ENCODE measurements around the gene AP4B1.

Gene AP4B1

DNA sequence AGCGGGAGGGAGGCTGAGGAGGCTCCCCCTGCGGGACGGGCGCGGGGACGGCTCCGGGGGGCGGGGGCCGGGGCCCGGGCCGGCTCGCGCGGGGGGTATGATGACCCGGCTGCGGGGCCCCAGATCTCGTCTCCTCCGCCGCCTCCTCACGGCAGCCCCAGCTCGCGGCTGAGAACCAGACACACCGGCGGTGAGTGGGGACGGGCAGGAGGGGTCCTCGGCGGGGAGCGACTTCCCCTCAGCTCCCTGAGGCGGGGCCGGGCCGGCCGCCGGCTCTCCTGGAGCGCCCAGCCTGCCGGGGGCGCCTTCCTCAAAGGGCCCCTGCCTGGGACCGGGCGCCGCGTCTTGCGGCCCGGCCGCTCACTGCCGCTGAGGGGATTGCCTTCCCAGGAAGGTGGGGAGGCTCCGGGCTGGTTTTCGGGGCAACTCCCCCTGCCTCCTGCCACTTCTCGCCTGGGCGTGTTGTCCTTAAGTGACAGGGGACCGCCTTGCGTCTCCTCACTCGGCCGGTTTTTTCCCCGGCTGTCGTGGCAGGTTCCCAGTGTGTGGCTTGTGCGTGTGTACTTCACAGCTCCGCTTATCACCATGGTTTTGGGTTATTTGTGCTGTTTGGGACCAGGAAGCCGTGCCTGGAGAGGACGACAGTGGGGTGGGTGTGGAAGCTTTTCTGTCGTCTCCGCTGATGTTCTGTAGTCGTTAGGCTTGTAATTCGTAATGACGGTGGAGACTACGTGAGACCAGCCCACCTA is 25.3 kb upstream of the AP4B1 start:
- FAIRE-seq, result no peak

DNA sequence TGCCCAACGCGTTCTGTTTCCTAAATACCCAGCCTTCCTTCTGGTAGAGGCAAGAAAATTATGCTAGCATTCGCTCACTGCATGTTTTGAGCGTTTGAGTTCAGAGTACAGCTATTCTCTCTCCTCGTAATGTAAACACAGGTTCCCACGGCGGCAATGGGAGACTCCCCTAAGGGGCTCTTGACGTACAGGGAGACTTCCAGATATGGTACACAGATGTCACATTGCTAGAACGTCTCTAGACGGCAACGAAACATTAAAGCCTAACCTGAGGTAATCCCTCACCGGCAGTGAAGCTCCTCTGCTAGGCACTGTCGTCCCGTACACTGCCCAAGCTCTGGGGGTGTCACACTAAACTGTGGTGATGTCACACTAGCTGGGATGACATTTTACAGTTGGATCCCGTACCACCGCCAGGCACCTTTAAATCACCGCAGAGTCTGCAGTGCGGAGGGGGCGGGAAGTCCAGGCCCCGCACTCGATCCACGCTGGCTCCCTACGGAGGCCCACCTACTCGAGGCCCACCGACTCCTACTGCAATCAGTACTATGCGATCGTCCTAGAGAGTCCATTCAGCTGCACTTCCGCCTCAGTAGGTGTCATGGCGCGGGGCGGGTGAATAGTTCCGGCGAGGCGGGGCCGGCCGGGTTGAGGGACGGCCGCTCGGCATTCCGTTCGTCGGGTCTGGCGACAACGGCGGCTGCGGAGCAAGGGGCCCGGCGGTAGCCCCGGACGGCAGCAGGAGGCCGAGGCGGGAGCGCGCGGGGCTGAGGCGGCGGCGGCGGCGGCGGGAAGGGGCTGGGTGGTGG is 24.5 kb upstream of the AP4B1 start, which contains the start of gene HIPK1:
TSS of gene HIPK1 (plus strand) at position 384 of the 809 bp plus-strand sequence.
- FAIRE-seq, result no peak

DNA sequence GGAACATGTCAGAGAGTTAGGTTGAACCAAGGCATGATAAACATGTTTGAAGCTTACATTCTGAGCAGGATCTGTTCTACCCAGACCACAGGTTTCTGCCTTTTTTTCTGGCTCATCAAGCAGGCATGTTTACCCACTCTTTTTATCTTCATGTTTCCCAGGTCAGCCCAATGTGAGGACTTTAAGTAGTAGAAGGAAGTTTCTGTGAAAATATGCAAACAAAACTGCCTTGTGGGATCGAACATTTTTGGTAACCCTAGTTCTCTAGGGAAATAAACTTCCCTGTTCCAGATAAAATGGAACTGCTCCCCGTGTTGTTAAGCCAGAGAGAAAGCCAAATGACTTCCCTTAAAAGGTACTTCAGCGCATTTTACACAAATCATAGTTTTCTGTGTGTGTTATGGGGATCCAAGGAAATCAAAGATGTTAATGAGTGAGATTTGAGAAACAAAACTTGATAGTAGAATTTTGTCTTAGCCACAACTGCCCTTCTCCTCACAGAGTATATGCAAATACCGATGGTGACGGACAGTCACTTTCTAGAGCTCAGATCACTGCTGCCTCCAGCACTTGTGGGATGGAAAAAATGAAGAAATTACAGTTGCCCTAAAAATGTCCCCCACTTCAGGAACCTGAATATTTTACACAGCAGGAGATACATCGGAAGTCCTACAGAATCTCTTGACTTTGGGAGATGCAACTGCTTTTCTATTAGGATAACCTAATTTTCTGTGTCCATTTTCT is 23.8 kb upstream of the AP4B1 start:
- no peak for FAIRE-seq

DNA sequence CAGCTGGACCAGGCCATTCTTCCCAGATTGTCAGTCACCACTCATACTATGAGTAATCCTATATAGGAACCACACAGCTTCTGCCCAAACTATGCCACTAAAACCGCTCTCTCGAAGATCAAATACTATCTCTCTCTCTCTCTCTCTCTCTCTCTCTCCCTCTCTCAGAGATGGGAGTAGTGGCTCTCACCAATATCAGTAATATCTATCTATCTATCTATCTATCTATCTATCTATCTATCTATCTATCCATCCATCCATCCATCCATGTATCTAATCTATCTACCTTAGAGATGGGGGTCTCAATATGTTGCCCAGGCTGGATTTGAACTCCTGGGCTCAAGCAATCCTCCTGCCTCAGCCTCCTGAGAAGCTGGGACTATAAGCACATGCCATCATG is 19.9 kb upstream of the AP4B1 start:
- FAIRE-seq, result no peak

DNA sequence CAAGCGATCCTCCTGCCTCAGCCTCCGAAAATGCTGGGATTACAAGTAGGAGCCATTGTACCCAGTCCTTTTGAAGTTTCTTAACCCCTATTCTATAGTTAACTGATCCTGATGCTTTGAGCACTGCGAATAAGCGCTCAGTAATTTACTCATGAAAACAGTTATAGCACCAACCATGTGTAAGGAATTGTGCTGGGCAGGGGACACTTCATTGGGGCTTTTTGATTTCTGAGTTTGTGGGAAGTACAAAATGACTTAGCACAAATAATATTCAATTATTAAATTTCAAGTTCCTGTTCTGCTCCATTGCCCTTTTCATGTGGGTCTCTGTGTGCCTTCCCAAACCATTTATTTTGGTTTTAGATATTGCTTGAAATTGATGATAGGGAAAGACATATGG is 18.4 kb upstream of the AP4B1 start:
- FAIRE-seq, result no peak

DNA sequence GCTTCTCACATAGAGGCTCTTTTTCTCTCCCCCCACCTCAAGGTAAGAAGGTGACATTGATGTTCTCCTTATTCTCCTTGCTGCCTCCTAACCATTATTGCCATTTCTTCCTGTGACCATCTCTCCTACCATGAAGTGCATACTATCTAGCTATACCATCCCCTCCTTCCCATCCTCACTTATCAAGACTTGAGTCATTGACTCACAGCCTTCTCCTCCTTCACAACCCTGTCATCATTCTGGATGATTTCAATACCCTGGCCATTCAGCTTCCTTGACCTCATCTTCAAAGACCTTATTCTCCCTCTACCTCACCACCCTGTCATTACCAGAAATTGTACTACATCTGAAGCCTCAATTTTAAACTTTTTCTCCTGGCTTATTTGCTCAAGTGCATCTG is 13.6 kb upstream of the AP4B1 start:
- FAIRE-seq, result no peak

DNA sequence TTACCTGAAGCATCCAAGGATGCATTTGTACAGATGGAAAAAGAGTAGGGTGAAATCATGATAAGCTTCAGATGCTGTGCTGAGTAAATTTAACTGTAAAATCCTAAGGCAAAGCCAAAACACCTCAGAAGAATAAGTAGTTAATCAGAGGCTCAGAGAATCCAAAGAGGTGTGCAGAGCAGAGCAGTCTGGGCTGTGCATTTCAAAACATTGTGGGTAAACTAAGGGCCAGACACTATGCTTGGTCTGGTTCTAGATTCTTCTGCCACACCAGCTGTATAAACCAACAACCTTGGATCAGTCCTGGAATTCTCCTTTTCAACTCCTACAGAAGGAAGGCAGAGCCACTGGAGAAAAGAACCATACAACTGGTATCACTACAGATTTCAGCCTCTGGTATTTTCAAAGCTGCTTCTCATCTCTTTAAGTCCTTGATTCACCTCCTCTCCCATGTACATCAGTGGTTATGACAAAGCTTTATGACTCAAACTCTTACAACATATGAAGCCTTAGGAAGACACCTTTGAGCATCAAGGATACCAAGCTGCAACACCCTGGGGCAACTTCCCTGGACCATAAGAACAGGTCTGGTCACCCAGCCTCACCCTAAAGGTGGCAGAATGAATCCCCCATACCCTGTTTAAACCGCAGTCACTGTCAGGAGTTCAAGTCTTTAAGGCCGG is 12.9 kb upstream of the AP4B1 start:
- FAIRE-seq, result no peak

DNA sequence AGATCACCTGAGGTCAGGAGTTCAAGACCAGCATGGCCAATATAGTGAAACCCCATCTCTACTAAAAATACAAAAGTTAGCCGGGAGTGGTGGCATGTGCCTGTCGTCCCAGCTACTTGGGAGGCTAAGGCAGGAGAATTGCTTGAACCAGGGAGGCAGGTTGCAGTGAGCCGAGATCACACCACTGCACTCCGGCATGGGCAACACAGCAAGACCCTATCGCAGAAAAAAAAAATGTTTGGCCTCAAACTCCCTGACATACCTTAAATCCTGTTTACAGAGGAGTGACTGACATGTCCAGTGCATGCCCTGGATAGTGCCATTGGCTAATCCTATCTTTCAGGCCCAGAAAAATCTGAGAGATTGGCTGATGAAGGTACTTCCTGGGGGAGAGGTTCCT is 12.4 kb upstream of the AP4B1 start:
- FAIRE-seq, result no peak

DNA sequence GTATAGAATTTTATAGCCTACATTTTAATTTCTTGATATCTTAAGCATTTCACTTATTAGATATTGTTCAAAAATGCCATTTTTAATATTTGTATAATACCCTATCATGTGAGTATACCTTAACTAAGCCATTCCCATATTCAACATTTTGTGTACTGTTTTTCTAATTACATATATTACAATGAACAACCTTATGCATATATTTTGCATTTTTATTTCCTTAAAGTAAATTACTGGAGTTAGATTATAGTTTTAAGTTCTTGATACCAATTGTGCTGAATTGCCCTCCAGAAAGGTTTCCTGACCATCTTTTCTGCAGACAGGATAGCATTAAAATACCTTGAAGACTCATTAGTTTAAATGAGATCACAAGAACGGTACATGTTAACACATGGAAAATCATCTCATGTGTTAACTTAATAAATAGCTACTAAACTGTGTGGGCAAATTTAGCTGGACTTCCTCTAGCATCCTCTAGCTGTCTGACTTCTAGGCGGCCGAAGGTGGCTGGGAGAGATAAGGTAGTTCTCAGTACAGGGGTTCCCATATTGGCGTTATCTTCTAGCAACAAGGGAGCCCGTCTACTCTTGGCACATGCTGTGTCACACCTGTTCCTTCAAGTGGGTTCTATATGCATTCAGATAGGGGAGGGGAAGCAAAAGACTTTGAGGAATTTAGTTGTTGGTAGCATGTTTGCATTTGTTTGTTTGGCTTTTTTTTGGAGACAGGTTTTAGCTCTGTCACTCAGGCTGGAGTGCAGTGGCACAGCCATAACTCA is 9.5 kb upstream of the AP4B1 start:
- no peak for FAIRE-seq

DNA sequence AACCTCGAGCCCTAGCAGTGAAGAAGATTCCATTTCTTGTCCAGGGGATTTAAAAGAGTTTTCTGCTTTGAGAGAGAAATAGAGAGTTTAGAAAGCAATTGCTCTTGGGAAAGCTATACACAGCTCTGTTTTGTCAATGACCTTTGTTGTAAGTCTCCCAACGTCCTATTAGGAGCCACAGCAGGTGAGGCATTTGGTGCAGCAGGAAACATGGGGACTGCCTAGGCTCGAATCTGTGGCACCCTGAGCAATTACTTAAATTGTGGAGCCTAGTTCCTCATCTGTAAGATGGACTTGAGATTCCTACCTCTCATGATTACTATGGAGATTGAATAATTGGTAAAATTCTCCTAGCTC is 8.7 kb upstream of the AP4B1 start:
- FAIRE-seq, result no peak

DNA sequence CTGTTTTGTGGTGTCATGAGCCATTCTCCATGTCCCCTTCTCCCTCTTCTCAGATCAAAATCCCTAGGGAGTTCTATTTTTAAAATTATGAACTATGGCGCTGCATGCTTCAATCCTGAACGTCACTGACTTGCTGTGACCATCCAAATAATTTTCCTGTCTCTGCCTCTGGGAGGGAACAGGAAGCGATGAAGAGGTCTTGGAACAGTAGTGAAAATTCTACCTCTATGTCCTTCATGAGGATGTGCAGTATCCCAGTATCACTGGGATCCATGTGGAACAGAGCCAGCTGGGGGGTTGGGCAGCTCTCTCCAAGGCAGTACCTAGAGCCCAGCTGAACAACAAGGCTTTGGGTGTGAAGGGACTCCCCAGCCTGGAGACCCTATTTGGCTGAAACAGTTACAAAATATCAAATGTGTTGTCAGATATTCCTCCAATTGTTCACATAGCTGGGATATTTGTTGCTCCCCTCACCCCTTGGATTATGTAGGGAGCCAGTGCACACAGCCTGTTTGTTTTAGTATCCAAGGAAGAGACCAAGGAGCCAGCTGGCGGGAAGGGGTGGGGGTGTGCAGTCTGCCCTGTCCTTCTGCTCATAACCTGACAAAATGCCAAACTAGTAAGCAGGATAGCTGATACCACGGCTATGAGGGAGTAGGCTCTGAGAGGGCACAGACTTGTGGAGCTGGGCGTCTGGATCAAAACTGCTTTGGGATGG is 8.2 kb upstream of the AP4B1 start:
- FAIRE-seq, result no peak

DNA sequence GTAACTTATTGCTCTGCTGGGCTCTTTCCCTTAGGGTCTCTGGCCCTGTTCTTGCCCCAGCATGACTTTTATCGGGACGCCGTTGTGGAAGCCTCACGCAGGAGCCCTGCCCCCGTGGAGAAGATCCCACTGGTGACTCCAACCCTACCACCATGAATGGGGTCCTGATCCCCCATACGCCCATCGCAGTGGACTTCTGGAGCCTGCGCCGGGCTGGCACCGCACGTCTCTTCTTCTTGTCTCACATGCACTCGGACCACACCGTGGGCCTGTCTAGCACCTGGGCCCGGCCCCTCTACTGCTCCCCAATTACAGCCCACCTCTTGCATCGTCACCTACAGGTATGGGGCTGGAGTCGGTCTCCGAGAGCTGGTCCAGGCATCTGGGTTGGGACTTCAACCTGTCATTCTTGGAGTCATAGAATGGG is 849 bp upstream of the AP4B1 start:
- FAIRE-seq, result no peak

DNA sequence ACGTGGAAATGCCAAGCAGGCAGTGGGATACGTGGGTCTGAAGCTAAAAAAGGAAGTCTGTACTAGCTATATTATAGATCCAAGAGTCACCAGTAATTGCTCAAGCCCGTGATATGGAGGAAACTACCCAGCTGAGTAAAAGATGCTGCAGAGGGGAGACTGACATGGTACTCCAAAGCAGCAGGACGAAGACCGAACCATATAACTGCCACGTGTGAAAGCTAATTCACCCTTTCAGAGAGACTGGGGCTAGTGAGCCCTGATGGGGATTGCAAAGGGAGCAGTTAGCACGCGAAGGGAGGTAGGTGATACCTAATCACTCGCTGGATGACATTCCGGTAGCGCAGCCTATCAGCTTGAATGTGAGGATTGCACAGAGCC is 316 bp downstream of the AP4B1 start:
- FAIRE-seq, result no peak

DNA sequence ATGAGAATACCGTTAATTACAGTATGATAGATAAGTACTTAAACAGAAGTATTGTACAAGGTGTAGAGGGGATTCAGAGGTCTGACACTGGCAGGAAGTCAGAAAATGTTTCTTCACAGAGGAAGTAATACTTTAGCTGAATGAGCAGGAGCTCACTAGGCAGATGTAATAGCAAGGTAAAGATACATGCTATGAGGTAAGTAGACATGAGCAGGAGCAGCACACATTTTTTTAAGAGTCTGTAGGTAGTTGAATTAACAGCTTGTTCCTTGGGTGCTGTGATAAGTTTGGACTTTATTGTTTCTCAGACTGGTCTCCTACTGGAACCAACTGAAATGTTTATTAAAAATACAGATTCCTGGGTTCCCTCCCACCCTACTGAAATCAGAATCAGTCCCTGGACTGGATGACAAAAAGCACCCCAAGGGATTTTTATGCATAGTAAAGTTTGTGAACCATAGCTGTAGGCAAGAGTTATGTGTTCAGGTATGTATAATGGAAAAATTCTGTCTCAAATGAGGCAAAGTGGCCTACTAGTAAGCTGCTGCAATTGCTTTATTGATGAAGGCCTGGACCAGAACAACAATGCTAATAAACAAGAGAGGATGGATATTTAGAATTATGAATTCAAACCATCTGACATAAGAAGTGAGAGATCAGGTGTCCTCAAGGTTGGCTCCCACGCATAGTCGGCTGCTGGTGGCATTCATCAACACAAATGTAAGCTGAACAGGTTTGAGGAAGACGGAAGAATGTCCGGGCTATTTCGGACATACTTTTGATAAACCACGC is 902 bp downstream of the AP4B1 start:
- no peak for FAIRE-seq

DNA sequence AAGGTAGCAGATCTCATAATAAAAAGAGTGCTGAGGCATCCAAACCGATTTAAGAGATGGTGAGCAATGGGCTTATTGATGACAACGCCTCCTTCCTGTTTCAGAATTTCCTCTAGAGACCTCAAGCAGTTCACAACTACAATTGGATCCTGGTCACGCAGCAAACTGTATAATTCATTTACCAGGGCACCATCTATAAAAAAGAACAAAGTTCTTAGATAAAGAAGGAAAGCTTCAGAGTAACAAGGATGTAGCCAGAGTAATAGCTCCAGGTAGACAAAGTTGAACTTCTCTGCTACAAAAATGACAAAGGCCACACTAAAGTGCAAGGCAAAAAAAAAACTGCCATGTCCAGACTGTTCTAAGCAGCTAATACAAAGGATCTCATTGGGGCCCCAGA is 3.4 kb downstream of the AP4B1 start:
- no peak for FAIRE-seq

DNA sequence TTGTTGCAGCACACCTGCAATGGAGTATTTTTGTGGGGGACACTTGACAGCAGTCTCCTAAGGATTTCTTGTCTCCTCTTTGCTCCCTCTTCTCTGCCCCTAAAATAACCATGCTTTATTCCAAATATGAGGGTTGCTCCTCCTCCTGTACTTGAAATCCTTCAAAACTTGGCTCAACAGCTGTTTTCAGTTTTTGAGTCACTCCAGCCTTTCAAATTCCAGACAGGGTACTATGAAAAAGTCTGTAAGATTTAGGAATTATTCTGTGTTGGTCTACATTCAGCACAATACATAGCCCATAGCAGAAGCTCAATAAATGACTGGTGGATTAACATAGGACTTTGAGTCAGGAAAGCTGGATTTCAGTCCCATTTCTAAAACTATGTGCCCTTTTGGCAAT is 5.5 kb downstream of the AP4B1 start:
- no peak for FAIRE-seq

DNA sequence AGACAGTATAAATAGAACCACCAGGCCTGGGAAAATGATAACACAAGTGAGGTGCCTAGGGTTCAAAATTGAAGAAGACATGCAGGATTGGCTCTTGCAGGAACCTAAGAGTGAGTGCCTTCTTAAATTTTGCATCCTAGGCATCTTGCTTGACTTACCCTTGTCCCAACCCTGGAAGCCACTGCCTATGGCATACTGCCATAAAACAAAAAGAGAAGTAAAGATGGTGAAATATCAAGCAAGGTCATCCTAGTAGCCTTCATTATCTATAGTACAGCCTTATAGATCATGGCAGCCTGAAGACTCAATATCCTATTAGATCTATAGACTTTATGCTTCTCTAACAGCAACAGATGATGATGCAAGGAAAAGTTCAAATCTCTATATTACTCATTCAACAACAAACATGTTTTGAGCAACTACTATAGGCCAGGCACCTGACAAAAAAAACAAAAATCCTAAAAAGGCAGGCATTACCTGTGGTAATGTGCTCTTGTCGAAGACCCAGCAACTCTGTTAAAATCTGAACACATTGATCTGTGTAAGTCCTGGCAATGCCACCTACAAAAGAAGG is 6.3 kb downstream of the AP4B1 start:
- FAIRE-seq, result no peak

DNA sequence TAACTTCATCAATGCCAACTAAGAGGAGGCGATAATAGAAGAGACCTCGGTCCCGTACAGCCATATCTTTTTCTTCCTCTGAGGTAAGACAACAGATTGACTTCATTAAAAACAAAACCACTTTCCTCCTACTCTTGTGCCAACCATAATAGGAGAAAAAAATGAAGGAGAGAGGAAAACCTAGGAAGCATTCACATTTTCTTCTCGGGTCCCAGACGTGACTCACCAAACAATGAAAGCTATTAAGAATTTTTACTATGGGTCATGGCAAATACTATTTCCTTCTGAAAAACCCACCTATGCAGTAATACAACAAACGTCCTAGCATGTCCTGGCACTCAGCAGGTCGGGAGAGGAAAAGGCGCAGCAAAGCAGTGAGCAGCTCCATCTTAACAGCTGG is 8.6 kb downstream of the AP4B1 start:
- no peak for FAIRE-seq

DNA sequence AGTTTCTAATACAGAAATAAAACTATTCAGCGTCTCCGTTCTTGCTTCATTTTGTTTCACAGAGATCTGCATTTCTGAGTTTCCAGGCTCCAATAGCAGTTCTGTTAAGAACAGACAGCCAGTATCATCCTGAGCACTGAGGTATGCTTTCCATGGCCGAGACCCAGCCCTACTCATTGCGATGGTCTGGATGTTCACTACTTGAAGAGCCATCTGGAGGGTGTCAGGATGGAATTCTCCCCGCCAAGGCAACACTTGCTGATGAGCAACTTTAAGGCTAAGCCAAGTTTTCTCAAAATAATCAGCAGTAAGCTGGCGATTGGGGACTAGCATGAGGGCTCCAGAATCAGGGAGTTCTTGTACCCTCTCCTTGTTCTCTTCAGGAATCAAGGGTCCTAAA is 9.5 kb downstream of the AP4B1 start:
- FAIRE-seq, result no peak

DNA sequence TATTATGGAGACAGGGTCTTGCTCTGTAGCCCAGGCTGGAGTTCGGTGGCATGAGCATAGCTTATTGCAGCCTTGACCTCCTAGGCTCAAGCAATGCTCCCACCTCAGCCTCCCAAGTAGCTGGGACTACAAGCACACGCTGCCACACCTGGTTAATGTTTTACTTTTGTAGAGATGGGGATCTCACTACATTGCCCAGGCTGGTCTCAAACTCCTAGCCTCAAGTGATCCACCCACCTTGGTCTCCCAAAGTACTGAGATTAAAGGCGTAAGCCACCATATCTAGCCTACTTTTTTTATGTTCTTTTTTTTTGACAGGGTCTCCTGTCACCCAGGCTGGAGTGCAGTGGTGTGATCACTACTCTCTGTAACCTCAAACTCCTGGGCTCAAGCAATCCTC is 11.3 kb downstream of the AP4B1 start:
- no peak for FAIRE-seq

Data from endometrium (tissue), 2 donors.